GM19452 (cell line): ENCODE measurements around the gene COL4A6.
"Not testable (repeated sequence)": the region's sequence is repeated elsewhere in the genome, so short reads cannot be mapped to it uniquely, and the experiment has no call there.

Experiments used
- ATAC-seq: cut with Tn5 transposase; IDR thresholded peaks from one replicate; pipeline ENCODE4 v1.9.1; 2021; ENCODE audit not compliant: unreplicated experiment

COL4A6 gene

DNA sequence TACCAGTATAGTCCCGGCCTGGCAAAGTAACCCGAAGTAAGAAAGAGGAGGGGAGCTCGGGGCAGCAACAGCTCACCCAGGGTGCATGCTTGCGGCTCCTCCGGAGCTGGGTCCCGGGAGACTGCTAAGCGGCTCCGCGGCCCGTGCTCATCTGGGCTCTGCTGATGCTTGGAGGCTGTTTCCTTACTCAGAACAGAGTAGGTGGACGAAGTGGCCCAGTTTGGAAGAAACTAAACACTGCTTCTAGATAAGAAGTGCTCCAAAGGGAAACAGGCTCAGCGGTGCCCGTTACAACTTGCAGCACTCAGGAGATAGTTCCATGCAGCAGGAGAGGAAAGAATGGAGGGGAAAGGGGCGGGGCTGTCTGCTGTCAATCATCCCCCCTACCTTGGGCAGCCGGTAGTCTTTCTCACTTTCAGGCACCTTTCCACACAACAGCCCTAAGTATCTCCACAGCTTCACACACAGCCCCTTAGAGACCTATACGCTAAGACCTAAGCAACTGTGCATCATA, at the start of gene COL4A6:
Gene COL4A6, minus strand, starts transcription at position 313 of the 514 bp plus-strand sequence. Its CDS starts 226 bp downstream, at position 87.
- ATAC-seq, result no peak

DNA sequence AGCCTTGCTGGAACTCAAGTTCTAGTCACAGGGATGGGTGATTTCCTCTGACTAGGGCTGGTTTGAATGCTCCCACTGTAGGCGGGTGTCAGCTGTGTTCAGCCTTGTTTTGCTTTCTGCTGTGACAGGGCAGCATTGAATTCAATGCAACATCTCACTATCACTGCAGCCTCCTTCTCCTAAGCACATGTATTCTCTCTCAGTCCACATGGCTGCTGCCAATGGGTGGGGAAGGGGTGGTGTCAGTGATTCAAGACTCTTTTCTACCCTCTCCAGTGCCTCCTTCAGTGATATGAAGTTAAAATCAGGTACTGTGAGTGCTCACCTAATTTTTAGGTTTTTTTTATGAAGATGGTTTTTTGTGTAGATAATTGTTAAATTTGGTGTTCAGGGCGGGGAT, 47.7 kb upstream of the COL4A6 start:
- ATAC-seq, result no peak

DNA sequence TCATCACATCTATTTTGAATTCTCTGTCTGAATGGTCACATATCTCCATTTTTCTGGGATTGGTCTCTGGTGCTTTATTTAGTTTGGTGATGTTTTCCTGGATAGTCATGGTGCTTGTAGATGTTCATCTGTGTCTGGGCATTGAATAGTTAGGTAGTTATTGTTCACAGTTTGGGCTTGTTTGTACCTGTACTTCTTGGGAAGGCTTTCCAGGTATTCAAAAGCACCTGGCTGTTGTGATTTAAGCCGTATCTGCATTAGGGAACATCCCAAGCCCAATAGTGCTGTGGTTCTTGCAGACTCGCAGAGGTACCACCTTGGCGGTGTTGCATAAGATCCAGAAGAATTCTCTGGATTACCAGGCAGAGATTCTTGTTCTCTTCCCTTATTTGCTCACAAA, 46.0 kb upstream of the COL4A6 start:
- no peak for ATAC-seq

DNA sequence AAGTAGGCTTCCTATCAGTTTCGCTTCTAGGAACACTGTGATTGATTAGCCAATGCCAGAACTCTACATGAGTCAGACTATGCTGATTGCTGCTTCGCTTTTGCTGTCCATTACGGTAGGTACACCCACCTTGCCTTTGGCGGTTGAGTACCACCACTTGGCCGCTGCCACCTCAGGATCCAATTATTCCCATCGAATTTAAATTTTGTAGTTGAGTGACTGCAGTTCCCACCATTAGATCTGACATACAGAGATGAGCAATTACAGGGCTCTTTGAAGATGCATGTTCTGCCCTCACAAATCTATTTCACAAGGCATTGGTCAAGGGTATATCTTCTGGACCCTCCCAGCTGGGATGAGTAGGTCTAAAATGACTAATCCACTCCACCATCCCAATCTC, 43.3 kb upstream of the COL4A6 start:
- not testable (repeated sequence) for ATAC-seq

DNA sequence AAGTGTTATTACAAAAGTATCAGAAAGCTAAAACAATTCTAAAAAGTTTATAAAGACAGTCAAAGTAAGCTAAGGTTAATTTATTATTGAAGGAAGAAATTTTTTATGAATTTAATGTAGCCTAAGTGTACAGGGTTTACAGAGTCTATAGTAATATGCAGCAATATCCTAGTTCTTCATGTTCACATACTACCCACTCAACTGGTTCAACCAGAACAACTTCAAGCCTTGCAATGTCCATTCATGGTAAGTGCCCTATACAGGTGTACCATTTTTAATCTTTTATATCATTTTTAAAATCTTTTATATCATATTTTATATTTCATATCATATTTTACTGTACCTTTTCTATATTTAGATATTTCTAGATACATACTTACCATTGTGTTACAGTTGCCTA, 35.8 kb upstream of the COL4A6 start:
- no peak for ATAC-seq

DNA sequence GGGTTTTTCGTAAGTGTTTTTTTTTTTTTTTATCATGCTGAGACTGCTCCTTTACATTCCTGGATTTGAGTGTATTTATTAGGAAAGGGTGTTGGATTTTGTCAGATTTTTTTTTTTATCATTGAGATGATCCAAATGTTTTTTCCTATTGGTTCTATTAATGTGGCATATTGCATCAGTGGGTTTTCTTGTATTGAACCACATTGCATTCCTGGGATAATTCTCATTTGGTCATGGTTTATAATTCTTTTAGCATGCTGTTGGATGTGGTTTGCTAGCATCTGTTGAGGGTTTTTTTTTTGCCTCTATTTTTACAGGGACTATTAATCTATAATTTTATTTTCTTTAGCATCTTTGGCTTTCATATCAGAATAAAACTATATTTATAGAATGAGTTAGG, 30.3 kb upstream of the COL4A6 start:
- no peak for ATAC-seq

DNA sequence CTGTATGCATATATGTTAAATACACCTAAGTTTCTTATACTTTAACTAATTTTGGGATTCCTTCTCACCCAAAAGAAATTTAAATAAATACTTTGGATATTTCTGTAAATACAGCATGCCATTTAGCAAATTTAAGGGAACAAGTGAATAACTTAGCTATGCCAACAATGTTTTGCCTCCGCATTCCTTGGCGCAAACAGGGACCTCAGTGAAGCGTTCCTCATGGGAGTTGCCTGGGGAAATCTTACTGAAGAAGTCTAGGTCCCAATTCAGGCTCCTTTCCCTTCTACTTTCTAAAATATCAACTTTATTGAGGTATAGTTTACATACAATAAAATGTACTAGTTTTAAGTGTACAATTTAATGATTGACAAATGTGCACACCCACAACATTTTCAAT, 26.4 kb upstream of the COL4A6 start:
- ATAC-seq, result no peak

DNA sequence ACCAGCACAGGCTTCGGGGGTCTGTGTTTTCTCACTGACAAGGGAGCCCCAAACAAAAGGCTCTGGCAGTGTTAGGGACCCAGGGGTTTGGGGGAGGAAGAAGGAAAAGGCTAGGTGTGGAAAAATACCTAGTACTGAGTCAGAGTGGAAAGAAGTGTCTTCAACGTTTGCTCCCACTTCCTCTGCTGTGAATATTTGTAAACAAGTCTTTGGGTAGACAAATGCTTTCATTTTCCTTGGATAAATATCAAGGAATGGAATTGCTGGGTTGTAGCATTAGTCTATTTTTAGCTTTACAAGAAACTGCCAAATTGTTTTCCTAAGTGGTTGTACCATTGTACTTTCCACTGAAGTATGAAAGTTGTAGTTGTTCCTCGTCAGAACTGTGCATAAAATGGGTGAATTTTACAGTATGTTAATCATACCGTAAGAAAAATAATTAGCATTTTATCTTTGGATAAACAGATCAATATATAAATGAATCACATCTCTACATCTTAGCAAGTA, 18.8 kb upstream of the COL4A6 start:
- ATAC-seq, result no peak

DNA sequence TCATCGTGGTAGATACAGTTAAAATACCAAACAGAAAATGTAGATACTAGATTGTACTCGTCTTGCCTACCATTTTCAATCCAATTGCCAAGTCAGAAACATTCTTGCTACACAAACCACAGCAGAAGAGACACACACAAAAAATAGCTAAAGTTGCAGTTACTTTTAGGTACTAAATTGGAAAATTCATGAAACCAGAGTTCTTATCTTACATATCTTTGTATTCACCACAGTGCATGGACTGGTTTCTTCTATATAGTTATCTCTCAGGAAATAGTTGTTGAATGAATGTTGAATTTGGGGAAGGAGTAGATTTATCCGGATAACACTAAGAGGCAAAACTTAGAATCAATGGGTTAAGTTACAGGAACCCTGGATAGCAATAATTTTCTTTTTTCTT, 15.6 kb upstream of the COL4A6 start:
- ATAC-seq, result no peak

DNA sequence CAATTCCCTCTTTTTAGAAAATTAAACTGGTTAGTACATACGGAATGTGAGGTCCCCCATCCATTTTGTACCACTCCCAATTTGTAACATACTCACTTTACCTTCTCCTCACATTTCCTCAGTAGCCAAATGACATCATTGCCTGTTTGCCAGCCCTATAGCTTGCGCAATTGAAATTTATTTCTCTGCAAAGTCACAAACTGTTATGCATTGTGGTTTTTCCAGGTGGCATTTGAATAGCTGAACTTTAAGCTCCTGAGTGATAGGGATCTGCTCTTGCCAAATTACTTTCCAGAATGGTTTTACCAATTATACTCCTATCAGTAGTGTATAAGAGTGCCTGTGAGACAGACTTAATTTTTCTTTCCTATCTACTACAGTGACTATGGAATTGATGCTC, 9.1 kb upstream of the COL4A6 start:
- no peak for ATAC-seq

DNA sequence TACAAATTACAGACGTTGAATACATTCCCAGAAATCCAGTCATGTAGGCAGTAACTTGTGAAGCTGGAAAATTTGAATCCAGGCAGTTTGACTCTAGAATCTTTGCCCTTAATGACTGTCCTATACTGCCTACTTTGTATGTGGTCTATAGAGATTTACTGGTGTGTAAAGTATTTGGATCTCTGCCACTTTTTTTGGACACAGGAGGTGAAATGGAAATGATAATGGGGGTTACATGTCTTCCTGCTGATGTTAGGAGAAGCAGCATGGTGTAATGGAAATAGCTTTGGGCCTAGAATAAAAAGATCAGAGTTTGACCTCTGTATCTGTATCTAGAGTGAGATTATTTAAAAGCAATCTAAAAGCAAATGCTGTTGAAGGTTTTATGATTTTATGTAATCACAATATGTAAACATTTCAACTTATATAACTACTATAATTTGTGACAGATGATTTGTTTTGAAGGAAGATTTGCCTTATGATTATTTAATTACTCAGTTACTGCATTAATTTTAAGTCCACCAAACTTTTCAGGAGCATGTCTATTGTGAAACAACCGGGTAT, 4.8 kb upstream of the COL4A6 start:
- ATAC-seq, result no peak

DNA sequence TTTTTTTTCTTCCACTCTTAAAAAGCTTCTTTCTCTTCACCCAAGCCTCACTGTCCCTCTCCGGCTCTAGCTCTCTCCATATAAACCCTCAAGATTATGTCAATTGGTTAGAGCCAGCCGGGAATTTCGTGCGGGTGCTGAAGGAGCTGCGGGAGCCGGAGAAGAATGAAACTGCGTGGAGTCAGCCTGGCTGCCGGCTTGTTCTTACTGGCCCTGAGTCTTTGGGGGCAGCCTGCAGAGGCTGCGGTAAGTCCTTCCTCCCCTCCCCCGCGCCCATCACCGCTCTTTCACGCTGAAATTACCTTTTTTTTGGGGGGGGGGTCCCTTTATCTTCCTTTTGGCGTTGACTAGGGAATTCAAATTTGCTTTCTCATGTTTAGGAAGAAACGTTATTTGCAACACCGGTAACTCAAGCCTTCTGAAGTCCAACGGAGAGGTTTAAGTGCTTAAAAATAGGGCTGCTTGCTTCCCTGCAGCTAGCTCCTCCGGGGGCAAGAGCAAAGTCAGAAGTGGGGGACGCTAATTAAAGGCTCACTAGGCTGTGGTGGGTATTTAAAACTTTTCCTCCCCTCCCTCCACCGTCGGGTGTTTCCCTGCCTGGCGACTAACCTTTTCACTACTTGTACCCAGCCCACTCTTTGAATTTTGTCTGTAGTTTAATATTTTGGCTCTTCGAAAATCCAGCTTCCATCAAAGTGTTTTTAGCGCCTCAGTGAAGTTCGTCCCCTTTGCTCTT, 1.9 kb upstream of the COL4A6 start:
- no peak for ATAC-seq

DNA sequence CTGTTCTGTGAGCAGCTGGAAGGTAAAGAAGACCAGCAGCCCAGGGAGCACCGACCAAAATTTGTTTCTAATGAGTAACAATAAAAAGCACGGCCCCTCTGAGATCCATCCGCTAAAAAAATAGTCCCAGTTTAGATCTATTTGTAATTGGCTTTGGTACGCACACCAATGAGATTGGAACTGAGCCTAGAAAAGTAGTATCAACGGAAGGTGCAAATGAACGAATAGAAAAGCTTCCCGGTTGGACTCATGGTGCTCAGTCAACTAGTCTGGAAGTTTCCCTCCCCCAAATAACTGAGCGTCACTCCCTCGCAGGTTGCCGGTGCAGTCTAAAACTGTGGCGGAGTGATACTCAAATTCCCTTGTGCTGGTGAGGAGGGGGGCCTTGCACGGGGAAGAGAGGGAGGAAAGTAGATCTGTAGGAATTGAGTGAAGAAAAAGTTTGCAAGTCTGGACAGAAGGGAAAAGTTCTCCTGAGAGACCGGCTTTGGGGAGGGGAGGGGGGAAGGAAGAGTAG, 1.3 kb upstream of the COL4A6 start, which contains the start of gene COL4A5:
Gene COL4A5, plus strand, starts transcription at position 413 of the 517 bp plus-strand sequence. CDS start 288 bp downstream, outside the sequence.
- no peak for ATAC-seq

DNA sequence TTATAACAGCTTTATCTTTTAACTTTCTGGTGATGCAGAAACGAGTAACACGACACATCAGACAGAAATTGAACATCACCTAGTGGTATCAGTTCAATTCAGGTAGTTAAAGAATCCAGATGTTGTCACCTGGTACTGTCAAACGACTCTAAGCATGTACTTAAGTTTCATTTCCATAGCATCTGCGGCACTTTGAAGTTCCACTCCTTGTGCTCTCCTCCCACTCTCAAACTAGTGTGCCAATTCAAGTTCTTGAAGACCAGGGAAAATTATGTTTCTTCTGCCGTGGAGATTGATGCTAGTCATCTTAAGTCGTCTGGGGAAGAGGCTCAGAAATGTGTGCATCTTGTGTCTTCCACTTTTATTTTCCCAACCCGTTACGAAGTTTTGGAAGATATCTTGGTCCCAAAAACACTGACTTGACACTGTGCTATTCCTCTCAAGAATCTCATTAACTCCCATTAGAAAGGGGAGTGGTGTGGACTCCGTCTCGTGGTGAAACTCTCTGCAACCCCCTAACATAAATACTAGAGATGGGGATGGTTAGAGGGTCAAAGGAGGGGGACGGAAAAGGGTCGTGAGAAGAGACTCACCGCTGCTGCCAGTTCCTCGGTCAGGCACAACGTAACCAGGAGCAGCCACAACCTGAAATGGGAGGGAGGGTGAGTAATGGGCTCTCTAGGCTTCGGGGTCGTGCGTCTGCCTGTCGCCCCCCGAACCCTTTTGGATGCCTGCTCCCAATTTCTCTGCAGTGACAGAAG, 693 bp downstream of the COL4A6 start:
- no peak for ATAC-seq

DNA sequence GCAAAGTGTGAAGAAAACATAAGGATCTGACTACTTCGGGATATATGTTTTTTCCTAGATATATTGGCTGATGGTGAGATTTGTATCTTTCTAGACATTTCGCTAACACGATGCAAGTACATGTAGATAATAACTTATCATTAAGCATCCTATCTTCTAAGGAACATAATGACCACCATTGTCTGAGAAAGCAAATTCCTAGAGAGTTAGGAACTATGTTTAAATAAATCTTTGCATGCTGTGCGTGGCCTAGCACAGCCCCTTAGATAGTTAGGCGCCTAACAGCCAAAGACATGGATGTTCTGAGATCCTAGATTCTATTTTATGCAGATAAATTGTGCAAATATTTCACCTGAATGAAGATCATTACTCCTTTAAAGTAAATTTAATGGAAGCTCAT, 3.0 kb downstream of the COL4A6 start:
- no peak for ATAC-seq

DNA sequence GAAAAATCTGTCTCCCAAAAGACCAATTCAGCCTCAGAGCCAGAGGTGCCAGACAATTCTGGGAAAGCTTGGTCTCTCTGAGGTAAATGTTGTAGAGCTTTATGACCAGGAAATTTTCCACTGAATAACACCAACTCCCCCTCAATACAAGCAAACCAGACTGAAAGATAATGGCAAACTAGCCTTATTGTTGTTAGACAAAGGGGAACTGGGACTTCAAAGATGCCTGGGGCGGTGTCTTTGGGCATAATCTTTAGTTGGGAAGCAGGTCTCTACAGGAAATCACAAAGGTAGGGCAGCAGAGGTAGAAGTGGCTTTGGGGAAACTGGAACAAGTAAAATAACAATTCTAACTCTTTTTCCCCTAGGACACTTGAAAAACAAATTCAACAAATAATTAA, 12.0 kb downstream of the COL4A6 start:
- no peak for ATAC-seq

DNA sequence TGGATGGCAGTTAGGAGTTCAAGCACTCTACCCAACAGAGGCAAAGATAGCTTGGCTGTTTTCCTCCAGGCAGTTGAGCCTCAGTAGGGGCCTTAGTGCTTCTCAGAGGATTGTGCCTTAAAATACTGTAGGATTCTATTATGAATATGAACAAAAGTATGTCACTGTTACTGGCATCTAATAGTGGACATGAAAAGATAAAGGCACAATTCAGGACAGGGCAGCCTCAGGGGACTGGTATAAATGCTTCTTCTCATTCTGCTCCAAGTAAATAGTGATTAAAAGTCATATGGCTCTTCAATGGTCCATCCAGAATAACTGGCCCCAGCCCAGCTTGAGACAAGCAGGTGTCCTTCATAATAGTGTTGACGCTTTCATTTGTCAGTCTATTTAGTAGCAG, 17.7 kb downstream of the COL4A6 start:
- no peak for ATAC-seq

DNA sequence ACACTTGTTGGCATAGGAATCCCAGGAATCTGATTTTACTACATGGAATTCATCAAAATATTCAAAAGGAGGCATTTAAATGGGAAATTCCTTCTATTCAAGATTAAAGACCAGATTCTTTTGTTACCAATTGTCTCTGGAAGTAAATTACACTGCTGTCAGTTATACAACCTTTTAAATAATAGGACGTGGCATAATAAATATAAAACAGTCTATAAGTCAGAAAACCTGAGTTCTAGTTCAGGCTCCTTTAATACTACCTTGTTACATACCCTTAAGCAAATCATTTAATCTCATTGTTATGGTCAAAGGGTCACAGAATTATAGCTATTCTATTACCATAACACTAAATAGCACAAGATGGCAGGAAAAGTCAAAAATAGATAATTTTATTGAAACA, 18.8 kb downstream of the COL4A6 start:
- no peak for ATAC-seq

DNA sequence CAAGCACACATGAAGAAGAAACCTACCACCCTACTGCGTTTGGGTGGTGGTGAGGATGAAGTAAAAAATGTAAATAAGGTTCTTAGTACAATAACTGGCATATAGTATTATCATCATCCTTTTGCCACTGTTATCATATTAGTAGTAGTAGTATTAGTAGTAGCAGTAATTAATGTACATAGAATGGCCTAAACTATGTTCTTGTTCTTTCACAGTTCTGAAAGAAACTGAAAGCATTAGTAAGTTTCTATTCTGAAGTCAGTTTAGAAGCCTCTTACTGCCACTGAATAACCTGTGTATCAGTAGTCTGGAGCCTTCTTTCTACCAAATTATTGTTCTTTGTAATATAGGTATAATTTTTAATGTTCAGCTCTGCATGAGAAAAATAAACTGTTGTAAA, 21.0 kb downstream of the COL4A6 start:
- no peak for ATAC-seq

DNA sequence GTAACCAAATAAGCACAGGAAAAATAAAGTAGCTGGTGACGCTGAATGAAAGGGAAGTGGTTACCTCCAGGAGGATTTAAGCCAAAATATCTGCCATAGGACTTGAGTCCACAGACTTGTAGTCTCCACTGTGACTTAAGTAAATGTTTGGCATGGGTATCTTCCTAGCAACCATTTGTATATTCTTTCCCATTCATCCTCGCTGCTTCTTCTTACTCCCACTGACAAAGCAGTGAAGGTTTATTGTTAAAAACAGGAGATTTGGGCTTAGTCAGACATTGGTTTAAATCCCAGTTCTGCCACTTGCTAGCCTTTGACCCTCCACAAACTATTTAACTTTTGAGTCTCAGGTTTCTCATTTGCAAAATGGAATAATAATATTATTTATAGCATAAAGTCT, 22.3 kb downstream of the COL4A6 start:
- ATAC-seq, result no peak

DNA sequence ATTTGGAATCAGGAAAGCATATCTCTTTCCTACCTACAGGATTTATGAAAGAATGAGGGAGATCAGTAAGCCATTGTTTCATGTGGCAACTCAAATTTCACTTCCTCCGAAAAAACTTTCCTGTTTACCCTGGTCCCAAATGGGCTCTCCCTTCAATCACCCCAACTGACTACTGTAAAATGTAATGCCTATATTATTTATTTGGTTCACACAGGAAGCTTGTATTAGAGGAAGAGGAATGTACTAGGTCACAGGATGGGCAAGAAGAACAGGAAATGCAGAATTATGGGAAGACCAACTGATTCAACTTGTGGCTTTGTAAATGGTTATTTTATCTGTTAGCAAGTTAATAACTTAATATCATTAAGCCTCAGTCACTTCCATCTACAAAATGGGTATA, 23.1 kb downstream of the COL4A6 start:
- no peak for ATAC-seq
